OCI-LY3 (cell line): ENCODE results near the gene CDC14B.

Experiments used
- EZH2phosphoT487 ChIP-seq: fragments of 200-600 bp; shearing (Covaris generic); IDR thresholded peaks from 2 replicates; pipeline ENCODE4 v1.6.1; 2018; ENCODE audit warnings: antibody characterized with exemption, mixed run types, low read depth
- TF ChIP-seq, protein P1 (sequence below): fragments of 200-600, 300-600 bp; sonication (generic); IDR thresholded peaks from 2 replicates; pipeline ENCODE4 v1.5.1; 2014; ENCODE audit warnings: antibody characterized with exemption, low read length, low read depth

DNA sequence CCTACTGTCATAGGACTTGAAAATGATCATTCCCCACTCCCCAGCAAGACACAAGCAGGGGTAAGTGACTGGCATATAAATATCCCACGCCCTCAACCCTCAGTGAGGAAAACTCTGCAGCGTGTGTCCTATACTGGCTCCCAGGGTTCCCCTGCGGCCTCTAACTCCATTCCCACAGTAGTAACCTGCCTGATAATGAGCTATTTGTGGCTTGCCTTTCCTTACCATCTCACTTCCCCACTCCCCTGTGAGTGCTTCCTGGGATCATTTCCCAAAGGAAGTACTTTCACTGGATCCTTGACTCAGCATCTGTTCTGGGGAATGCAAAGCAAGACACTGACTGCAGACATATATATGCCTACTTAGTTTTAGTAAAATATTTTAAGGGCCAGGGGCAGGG lies 14.3 kb downstream of the CDC14B start:
- TF ChIP-seq, protein P1, sequence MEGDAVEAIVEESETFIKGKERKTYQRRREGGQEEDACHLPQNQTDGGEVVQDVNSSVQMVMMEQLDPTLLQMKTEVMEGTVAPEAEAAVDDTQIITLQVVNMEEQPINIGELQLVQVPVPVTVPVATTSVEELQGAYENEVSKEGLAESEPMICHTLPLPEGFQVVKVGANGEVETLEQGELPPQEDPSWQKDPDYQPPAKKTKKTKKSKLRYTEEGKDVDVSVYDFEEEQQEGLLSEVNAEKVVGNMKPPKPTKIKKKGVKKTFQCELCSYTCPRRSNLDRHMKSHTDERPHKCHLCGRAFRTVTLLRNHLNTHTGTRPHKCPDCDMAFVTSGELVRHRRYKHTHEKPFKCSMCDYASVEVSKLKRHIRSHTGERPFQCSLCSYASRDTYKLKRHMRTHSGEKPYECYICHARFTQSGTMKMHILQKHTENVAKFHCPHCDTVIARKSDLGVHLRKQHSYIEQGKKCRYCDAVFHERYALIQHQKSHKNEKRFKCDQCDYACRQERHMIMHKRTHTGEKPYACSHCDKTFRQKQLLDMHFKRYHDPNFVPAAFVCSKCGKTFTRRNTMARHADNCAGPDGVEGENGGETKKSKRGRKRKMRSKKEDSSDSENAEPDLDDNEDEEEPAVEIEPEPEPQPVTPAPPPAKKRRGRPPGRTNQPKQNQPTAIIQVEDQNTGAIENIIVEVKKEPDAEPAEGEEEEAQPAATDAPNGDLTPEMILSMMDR: no peak
- no peak for TF ChIP-seq EZH2phosphoT487
